Stomach (tissue), 4 donors: Measurements from ENCODE around the gene WNT11.

ENCODE experiments used
- EP300 ChIP-seq: sonication (generic); formaldehyde crosslinking; IDR thresholded peaks from one replicate; pipeline ENCODE4 v1.6.1; 2017; ENCODE audit warnings: antibody characterized with exemption
- POLR2A ChIP-seq, 4 donors: fragments of 450-650 bp; IDR thresholded peaks; one replicate each; pipeline ENCODE4 v1.6.1; 2016; ENCODE audit warnings: antibody characterized with exemption in 4 of 4, control low read depth in 2 of 4, mild to moderate bottlenecking in 1 of 4, moderate library complexity in 1 of 4
- TF ChIP-seq, protein P1 (sequence below), 7 experiments: fragments of 450-650 bp in 4 of 7; fragments of 200-600 bp in 3 of 7; sonication (generic) in 3 of 7; IDR thresholded peaks; one replicate each; pipeline ENCODE4 v1.5.1; 2016 to 2019; ENCODE audit warnings: antibody characterized with exemption in 7 of 7, control low read depth in 2 of 7, mild to moderate bottlenecking in 1 of 7

DNA sequence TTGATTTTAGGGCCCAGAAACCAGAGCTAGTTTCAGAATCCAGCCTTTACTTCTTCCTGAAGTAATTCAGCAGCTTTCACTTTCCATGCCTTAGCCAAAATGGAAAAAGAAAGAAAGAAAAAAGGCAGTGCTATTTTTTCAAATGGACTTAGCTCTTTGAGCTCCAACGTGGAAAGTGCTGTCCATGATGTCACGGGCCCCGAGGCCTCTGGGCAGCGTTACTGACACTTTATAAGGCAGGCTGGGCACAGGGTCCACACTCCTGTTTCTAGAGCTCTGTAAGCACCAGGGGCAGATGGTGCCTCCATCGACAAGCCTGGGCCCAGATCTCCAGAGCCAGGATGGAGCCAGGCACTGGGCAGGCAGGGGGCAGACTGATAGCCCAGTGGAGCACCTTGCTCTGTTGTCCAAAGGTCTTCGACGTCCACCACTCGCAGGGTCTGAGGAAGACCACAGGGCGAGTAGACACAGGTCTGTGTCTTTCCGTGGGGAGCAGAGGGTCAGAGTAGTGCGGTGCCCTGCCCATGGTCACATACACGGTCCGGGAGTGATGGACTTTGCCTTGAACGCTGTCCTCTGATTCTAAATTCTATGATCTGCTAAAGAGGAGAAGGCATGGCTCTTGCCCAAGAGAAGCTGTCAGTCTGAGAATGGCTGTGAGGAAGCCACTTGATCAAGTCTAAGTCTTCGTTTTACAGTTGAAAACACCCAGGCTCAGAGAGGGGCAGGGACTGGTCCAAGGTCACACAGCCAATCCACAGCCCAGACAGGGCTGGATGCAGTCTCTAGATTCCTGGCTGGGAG, 22.0 kb upstream of the WNT11 start:
- TF ChIP-seq, protein P1, sequence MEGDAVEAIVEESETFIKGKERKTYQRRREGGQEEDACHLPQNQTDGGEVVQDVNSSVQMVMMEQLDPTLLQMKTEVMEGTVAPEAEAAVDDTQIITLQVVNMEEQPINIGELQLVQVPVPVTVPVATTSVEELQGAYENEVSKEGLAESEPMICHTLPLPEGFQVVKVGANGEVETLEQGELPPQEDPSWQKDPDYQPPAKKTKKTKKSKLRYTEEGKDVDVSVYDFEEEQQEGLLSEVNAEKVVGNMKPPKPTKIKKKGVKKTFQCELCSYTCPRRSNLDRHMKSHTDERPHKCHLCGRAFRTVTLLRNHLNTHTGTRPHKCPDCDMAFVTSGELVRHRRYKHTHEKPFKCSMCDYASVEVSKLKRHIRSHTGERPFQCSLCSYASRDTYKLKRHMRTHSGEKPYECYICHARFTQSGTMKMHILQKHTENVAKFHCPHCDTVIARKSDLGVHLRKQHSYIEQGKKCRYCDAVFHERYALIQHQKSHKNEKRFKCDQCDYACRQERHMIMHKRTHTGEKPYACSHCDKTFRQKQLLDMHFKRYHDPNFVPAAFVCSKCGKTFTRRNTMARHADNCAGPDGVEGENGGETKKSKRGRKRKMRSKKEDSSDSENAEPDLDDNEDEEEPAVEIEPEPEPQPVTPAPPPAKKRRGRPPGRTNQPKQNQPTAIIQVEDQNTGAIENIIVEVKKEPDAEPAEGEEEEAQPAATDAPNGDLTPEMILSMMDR (IDR thresholded peaks at IDR 0.05): no peak
- no peak for TF ChIP-seq EP300
- no peak for TF ChIP-seq POLR2A (IDR thresholded peaks at IDR 0.05)
